Esophagus squamous epithelium (tissue), 4 donors: ENCODE measurements around the gene KCNMA1.

Source experiments
- POLR2A ChIP-seq, 4 donors: fragments of 450-650 bp; IDR thresholded peaks; one replicate each; pipeline ENCODE4 v1.6.1; 2017; ENCODE audit warnings: antibody characterized with exemption in 4 of 4, mild to moderate bottlenecking in 4 of 4, moderate library complexity in 3 of 4
- TF ChIP-seq, protein P1 (sequence below), 6 experiments: fragments of 450-650 bp in 4 of 6; fragments of 200-600 bp in 2 of 6; sonication (generic) in 2 of 6; IDR thresholded peaks; one replicate each; pipeline ENCODE4 v1.5.1; 2016 to 2019; ENCODE audit warnings: antibody characterized with exemption in 6 of 6, mild to moderate bottlenecking in 4 of 6, moderate library complexity in 4 of 6

DNA sequence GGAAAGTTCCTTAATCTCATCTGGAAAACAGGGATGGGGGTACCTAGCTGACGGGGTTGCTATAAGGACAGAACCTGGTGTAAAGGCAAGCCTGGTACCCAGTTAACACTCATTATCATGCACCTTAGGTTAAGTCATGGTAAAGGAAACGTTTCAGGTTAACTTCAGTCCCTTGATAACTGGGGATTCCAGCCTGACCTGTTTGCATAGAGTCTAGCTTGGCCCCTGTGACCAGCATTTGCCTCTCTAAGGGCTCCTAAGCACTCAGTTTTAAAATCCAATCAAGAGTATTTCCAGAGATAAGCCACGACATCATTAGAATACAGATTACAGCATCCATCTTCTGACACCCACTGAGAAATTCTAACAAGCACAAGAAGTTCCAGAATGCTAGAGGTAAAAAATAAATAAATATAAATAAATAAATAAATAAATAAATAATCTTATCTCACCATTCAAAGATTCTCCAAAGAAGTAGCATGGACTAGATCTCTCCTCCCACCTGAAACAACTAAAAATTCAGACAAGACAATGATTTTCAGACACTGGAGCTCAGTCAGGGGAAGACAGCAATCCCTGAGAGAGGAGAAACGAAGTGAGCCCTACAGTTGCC is 184.6 kb downstream of the KCNMA1 start:
- TF ChIP-seq, protein P1, sequence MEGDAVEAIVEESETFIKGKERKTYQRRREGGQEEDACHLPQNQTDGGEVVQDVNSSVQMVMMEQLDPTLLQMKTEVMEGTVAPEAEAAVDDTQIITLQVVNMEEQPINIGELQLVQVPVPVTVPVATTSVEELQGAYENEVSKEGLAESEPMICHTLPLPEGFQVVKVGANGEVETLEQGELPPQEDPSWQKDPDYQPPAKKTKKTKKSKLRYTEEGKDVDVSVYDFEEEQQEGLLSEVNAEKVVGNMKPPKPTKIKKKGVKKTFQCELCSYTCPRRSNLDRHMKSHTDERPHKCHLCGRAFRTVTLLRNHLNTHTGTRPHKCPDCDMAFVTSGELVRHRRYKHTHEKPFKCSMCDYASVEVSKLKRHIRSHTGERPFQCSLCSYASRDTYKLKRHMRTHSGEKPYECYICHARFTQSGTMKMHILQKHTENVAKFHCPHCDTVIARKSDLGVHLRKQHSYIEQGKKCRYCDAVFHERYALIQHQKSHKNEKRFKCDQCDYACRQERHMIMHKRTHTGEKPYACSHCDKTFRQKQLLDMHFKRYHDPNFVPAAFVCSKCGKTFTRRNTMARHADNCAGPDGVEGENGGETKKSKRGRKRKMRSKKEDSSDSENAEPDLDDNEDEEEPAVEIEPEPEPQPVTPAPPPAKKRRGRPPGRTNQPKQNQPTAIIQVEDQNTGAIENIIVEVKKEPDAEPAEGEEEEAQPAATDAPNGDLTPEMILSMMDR (IDR thresholded peaks at IDR 0.05) = no peak
- no peak for TF ChIP-seq POLR2A (IDR thresholded peaks at IDR 0.05)
